ENCODE results near the gene STARD8.

The STARD8 gene

GRCh38 chrX:68690936-68691501, 43.6 kb downstream of the STARD8 start:
- no peak for DNase-seq (ENCODE audit: low read depth in 2 of 2)

DNA sequence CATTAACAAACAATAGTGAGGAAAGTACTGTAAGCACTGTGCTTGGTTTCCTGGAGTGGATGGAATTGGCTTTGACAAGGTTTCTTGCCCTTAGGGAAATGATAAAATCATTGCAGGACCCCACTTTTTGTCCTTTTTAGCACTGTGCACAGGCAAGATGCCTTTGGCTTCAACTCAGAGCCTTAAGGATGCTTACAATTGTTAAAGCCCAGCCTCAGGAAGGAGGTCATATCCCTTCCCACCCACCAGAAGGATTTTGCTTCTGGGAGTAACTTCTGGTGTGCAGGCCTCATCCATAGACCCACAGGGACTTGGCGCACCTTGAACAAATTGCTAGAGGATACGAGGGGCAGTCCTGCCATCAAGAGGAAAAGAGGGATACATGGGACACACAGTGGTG, 44.5 kb downstream of the STARD8 start:
- DNase-seq (ENCODE audit: low read depth in 2 of 2), result no peak

GRCh38 chrX:68692651-68693050, 45.2 kb downstream of the STARD8 start:
- no peak for DNase-seq (ENCODE audit: low read depth in 2 of 2)

DNA sequence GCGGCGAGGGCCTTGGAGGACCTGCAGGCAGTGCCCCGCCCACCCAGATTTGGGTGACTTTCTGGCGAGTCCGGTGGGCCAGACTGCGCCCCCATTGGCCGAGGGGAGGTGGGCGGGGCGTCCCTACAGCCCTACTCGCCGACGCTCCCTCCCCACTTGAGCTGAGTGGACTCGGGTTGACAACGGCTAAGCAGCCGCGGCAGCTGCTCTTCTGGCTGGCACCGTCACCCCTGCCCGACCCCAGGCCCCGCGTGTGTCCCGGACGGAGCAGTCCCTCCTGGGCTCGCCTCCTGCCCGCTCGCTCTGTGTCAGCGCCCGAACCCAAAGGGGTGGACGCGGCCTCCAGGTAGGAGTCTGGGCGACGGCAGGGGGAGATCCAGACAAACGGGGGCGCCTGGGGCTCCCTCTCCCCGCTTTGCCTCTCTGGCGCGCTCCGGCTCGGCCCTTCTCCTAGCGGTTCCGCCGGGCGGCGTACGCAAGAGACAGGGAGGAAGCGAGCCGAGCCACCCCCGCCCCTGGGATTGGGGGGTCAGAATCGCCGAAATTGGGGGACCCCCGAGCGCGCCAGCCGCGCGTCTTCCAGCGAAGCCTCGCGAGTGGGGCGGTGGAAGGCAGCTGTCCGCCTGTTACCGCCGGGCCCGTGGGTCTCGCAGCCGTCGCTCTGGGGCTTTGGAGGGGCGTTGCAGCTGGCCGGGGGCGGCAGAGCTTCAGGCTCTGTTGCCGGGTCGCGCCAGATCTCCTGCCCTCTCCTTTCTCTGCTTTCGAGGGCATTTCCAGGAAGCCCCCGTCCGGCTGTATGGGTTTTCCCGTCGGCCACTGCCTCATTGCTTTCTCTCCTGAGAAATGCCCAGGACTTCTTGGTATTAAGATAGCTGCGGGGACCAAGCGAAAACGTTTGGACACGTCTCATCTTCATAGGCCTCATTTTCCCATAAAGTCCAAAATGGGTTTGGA, 46.3 kb downstream of the STARD8 start:
- DNase-seq (ENCODE audit: low read depth in 2 of 2), result no peak

DNA sequence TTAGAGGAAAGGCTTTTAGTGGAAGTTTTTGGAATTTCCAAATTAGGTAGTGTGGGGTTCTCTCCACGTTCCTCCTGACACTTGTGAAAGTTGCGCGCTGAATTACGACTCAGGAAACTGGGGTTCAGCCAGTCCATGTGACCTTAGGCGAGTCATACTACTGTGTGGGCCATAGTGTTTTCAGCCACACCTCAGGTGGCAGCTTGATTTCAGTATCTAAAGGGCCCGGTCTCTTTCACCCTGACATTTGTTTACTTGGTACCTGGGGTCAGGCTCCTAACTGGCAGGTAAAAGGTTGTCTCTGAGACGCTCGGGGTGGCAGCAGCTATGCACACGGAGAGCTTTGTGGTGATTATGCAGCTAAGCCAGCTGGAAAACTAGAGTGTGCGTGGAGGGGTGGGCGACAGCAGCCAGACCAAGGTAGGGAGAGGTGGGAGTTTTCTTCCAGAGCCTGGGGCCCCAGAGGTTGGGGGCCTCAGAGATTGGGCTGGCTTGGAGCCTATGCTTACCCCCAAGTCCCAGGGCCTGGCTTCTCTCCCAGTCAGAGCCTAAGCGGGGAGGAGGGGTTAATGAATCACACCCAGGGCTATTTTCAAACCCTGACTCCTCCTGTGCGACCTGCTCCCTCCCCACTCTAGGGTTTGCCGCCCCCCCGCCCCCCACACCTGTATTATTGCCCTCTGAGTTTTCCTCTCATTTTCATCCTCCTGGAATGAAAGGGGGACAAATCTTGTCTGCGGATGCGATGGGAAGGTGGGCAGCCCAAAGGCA, 47.2 kb downstream of the STARD8 start:
- DNase-seq (ENCODE audit: low read depth in 2 of 2), result no peak

DNA sequence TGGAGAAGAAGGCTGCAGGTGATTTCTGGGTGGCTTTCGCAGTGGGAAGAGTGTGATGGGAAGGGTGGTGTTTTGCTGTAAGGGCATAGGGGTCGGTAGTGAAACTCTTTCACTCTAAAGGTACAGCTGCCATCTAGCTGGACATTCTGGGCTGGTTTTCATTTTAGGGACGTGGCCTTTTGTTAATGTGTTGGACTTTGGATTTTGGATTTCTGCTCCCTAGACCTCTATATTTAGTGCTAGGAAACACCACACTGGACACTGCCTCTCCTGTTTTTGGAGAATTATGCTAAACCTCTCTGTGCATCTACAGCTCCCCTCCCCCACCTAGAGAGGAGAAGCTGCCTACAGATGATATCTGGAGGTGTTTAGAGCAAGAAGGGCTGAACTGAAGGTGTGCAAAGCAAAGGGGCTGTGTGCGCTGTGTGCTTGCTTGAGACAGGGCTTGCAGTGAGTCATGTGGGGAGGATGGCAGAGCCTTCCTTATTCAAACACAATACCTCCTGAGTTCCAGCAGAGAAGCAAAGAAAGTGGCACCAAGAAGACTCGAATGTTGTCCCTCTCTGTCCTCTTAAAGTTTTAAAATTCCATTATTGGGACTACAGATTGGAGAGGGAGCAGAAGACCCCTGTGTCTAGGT, 47.9 kb downstream of the STARD8 start:
- DNase-seq (ENCODE audit: low read depth in 2 of 2), result no peak

DNA sequence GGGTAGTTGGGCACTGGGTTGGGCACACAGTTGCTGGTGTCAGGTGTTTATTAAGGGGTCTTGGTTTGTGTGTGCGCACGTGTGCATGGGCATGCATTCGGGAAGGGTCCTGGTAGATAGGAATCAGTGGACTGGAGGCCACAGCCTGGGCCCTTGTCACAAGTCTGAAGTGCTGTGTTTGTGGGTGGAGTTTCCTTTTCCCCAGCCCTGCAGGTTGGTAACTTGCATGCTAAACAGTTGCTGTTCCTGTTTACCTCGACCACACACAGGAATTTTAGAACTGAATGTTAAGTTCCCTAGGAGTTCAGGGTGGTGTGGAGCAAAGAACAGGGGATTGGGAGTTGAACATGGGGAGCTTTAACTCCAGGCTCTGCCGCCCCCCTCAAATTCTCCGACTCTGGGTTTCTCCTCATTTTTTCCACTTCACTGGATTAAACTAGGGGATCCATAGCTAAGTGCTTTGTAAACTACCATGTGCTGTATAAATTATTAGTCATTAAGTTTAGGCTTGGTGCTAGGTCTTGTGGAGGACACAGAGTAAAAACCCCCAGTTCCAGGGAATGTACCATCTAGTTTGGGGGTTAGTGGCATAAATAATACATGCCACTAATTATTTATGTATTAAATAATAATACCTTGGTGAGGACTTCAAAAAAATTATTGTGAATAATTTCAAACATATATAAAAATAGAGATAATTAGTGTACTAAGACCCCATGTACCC, 49.0 kb downstream of the STARD8 start:
- DNase-seq (ENCODE audit: low read depth in 2 of 2), result no peak

- no peak for DNase-seq (ENCODE audit: low read depth in 2 of 2)
Observed at GRCh38 chrX:68697036-68697435, 49.6 kb downstream of the STARD8 start.

DNA sequence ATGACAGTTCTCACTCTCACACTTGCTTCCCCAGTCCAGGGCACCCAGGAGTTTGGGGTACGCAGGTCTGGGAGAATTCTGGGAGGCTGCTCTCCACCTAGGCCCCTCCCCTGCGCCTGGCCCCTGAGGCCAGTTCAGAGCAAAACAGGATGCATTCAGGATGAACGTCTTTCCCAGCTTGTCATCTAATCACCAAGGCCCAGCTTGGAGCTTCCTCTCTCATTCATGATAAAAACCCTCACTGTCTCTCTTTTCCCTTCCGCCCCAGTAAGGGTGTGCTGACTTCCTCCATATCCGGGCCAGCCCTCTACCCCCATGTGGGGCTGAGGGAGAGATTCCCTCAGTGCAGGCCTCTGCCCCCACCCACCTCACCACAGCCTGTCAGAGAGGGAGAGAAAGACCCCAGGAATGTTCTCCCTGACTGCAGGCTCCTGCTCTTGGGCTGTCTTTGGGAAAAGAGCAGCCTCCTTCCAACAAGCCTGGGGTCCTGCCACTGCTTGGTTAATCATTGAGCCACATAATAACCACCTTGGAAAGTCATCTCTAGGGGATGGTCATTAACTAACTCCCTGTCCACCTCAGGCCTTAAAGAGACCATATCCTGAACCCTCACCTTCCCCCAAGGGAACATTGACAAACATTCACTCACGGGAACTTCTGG, 50.1 kb downstream of the STARD8 start:
- DNase-seq (ENCODE audit: low read depth in 2 of 2), result no peak

DNA sequence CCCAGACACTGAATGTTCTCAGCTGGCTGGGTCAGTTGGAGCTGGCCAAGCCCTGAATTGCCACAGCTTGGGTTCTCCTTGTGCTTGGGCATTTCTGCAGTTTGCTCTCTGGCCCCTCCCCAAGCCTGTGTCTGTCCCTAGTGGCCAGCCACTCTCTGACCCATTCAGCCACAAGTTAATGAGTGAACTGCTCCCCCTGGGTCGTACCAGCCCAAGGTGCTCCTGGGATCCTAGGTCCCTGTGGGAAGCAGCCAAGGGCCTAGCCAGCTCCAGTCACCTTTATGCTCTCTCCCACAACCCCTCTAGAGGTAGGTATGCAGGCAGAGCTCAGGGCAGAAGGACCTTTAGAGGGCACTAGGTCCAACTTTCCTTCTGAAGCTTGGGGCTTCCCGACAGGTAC, 51.5 kb downstream of the STARD8 start:
- DNase-seq (ENCODE audit: low read depth in 2 of 2), result no peak

DNA sequence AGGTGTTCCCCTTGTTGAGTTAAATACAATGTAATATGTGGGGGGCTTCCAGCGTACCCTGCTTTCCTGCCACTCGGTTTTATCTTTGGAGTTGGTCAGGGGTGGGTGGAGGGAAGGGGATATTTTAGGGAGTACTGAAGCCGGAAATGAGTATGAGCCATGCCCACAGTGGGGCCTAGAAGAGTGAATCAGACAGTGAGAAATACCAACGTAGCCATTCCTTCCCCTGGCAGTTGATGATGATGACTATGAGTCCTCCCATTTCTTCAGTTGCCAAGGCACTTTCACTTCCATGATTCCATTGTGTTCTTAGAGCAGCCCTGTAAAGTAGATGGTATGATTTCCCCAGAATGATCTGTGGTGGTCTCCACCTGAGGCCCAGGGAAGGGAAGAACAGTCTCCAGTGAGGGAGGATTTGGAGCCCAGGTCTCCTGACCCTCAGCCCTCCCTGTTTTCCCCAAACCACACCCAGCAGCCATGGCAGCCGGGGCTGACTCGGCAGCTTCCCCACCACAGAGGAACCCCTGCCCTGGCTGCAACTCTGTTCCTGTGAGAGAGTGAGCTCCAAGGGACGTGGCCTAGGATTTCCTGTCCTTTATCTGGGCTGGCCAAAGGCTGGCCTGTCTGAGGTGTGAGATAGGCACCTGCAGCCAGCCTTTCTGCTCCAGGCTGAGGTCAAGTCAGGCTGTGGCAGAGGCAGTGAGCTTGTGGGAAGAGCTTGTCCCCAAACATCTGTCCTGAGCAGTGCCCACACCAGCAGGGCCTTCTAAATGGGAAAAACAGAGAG, 52.7 kb downstream of the STARD8 start:
- DNase-seq (ENCODE audit: low read depth in 2 of 2), result no peak

DNA sequence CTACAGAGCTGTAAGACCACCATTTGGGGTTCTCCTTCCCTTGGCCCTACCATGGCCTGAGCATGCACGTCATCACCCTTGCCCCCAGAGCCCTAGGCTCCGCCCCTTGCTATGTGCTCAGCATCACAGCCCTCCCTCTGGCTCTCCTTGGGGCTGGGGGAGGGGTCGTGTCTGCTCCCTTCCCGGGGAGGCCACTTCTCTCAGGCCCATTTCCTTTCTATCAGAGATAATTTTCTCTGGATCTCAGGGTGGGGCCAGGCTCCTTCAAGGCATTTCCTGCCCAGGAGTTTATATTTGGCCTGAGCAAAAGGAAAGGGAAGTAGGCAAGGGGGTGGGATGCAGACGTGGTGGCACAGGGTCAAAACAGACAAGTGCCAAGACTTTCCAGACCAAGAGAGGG, 55.9 kb downstream of the STARD8 start:
- no peak for DNase-seq (ENCODE audit: low read depth in 2 of 2)

DNA sequence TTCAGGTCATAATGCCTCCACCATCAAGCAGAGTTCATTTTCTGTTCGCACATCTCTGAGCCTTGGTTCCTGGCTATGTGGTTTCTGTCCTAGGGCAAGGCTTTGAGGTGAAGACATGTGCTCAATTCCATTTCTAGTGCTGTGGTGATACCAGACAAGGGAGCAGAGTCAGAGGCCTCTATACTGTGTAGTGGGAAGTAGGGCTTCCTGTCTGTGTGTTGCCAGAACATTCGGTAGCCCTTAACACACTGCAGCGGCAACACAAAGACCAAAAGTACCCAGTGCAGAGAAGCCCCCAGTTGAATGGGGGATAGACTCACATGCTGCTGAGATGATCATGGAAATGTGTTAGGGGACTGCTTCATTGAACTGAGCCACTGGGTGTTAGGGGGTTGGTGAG, 56.4 kb downstream of the STARD8 start:
- DNase-seq (ENCODE audit: low read depth in 2 of 2), result no peak

- DNase-seq (ENCODE audit: low read depth in 2 of 2), result no peak
Observed at GRCh38 chrX:68705986-68706385, 58.5 kb downstream of the STARD8 start.

- no peak for DNase-seq (ENCODE audit: low read depth in 2 of 2)
Observed at GRCh38 chrX:68708503-68709290, 61.2 kb downstream of the STARD8 start.

DNA sequence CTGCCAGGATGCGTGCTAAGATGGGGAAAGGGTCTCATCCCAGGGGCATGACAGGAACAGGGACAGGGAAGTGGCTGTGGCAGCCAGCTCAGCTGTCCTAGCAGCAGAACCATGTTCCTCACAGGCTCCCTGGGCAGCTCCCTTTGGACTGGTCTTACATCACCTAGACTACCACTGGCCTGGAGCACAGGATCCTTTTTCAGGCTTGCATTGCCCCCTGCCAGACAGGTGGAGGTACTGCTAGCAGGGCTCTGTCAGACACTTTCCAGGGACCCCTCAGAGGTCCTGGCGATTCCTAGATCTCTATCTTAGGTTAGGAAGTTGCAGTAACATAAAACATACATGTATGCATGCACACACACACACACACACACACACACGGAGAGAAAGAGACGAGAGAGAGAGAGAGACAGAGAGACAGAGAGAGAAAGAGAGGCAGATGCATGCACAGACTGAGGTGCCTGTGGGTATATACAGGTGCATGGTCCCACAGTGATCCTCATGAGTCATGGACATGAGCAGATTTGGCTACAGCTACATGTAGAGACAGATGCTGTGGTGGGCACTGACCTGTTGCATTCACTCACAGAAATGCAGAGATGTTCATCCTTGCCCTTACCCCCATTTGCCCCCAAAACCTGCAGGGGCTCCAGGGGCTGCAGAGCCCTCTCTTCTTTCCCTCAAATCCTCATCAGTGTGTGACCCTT, 63.6 kb downstream of the STARD8 start:
- DNase-seq (ENCODE audit: low read depth in 2 of 2), result no peak

GRCh38 chrX:68711845-68712244, 64.4 kb downstream of the STARD8 start:
- no peak for DNase-seq (ENCODE audit: low read depth in 2 of 2)

GRCh38 chrX:68714856-68715255, 67.4 kb downstream of the STARD8 start:
- DNase-seq (ENCODE audit: low read depth in 2 of 2), result no peak

- DNase-seq (ENCODE audit: low read depth in 2 of 2), result no peak
Observed at GRCh38 chrX:68717196-68717595, 69.7 kb downstream of the STARD8 start.

All from stimulated activated CD4-positive, alpha-beta T cell treated with anti-CD3 and anti-CD28 coated beads, Interleukin-15, amount 100 ng/mL, for 48 hours (primary cell).